ENCODE measurements around the gene MBNL2.

MBNL2 gene

GRCh38 chr13:97240788-97241734, 18.9 kb downstream of the MBNL2 start:
- Histone ChIP-seq H3K27me3 (ENCODE audit: low read length) (no peaks in the 10 kb centered on the region), H3K9me3 (ENCODE audit: insufficient read depth, low read length) (no peaks in the 10 kb centered on the region), H3F3A (ENCODE audit: insufficient read depth) (no peaks in the 10 kb centered on the region), H3K9ac (ENCODE audit: low read length) (no peak overlapping the region), H3K4me3 (ENCODE audit: insufficient read depth, low read length, poor library complexity, severe bottlenecking) (no peak overlapping the region), H4K20me1 (ENCODE audit: low read depth, low read length) (0 out of 2 replicates have a peak, but pooled peaks cover 7% of the 10 kb centered on the region), H3K4me2 (ENCODE audit: low read depth, low read length, poor library complexity, severe bottlenecking) (no peak overlapping the region), H2AFZ (ENCODE audit: low read depth, low read length, severe bottlenecking) (no peak overlapping the region), H3K79me2 (ENCODE audit: insufficient read depth, low read length) (no peaks in the 10 kb centered on the region), H3K9me2 (replicated peaks; ENCODE audit: insufficient read depth, low read length) (no peaks in the 10 kb centered on the region), H3K27ac (ENCODE audit: low read depth, low read length) (no peak overlapping the region), H3K36me3 (ENCODE audit: low read length) (no peaks in the 10 kb centered on the region)
- TF ChIP-seq EZH2phosphoT487 (conservative IDR thresholded peaks at IDR 0.05; ENCODE audit: low read length) (no peak), CTCF (IDR thresholded peaks at IDR 0.05; ENCODE audit: insufficient read depth, low read length, poor library complexity, severe bottlenecking) (no peak)

GRCh38 chr13:97241761-97242160, 19.6 kb downstream of the MBNL2 start:
- H3K4me2 ChIP-seq (ENCODE audit: low read depth, low read length, poor library complexity, severe bottlenecking) = no peak overlapping the region
- H3K27me3 ChIP-seq (ENCODE audit: low read length) = no peaks in the 10 kb centered on the region
- no peaks in the 10 kb centered on the region for H3K9me2 ChIP-seq (replicated peaks; ENCODE audit: insufficient read depth, low read length)
- H2AFZ ChIP-seq (ENCODE audit: low read depth, low read length, severe bottlenecking) = no peak overlapping the region
- no peak overlapping the region for H3K9ac ChIP-seq (ENCODE audit: low read length)
- no peaks in the 10 kb centered on the region for H3K79me2 ChIP-seq (ENCODE audit: insufficient read depth, low read length)
- H3K4me3 ChIP-seq (ENCODE audit: insufficient read depth, low read length, poor library complexity, severe bottlenecking) = no peak overlapping the region
- H3K9me3 ChIP-seq (ENCODE audit: insufficient read depth, low read length) = no peaks in the 10 kb centered on the region
- no peaks in the 10 kb centered on the region for H3F3A ChIP-seq (ENCODE audit: insufficient read depth)
- no peaks in the 10 kb centered on the region for H3K36me3 ChIP-seq (ENCODE audit: low read length)
- 0 out of 2 replicates have a peak, but pooled peaks cover 7% of the 10 kb centered on the region for H4K20me1 ChIP-seq (ENCODE audit: low read depth, low read length)
- no peak overlapping the region for H3K27ac ChIP-seq (ENCODE audit: low read depth, low read length)
- TF ChIP-seq CTCF (IDR thresholded peaks at IDR 0.05; ENCODE audit: insufficient read depth, low read length, poor library complexity, severe bottlenecking) (no peak), EZH2phosphoT487 (conservative IDR thresholded peaks at IDR 0.05; ENCODE audit: low read length) (no peak)

- no peak overlapping the region for H3K4me2 ChIP-seq (ENCODE audit: low read depth, low read length, poor library complexity, severe bottlenecking)
These were observed 20.8 kb downstream of the MBNL2 start for GRCh38 chr13:97242755-97243497.

More at GRCh38 chr13:97242755-97243497, 20.8 kb downstream of the MBNL2 start:
- Histone ChIP-seq H3K27ac (ENCODE audit: low read depth, low read length) (no peak overlapping the region), H3K9ac (ENCODE audit: low read length) (no peak overlapping the region), H2AFZ (ENCODE audit: low read depth, low read length, severe bottlenecking) (no peak overlapping the region), H3K27me3 (ENCODE audit: low read length) (no peaks in the 10 kb centered on the region), H3K79me2 (ENCODE audit: insufficient read depth, low read length) (no peaks in the 10 kb centered on the region), H4K20me1 (ENCODE audit: low read depth, low read length) (0 out of 2 replicates have a peak, but pooled peaks cover 7% of the 10 kb centered on the region), H3F3A (ENCODE audit: insufficient read depth) (no peaks in the 10 kb centered on the region), H3K9me2 (replicated peaks; ENCODE audit: insufficient read depth, low read length) (no peaks in the 10 kb centered on the region), H3K9me3 (ENCODE audit: insufficient read depth, low read length) (no peaks in the 10 kb centered on the region), H3K36me3 (ENCODE audit: low read length) (no peaks in the 10 kb centered on the region), H3K4me3 (ENCODE audit: insufficient read depth, low read length, poor library complexity, severe bottlenecking) (no peak overlapping the region)
- no peak for TF ChIP-seq CTCF (IDR thresholded peaks at IDR 0.05; ENCODE audit: insufficient read depth, low read length, poor library complexity, severe bottlenecking)
- no peak for TF ChIP-seq EZH2phosphoT487 (conservative IDR thresholded peaks at IDR 0.05; ENCODE audit: low read length)
